GM18508 (cell line): ENCODE measurements around the gene ZNF207.
"Not testable (repeated sequence)": the region's sequence is repeated elsewhere in the genome, so short reads cannot be mapped to it uniquely, and the experiment has no call there.

Experiments
- ATAC-seq: cut with Tn5 transposase; IDR thresholded peaks from one replicate; pipeline ENCODE4 v1.9.1; 2021; ENCODE audit warnings: moderate number of reproducible peaks; ENCODE audit not compliant: insufficient read depth, unreplicated experiment

Gene ZNF207

DNA sequence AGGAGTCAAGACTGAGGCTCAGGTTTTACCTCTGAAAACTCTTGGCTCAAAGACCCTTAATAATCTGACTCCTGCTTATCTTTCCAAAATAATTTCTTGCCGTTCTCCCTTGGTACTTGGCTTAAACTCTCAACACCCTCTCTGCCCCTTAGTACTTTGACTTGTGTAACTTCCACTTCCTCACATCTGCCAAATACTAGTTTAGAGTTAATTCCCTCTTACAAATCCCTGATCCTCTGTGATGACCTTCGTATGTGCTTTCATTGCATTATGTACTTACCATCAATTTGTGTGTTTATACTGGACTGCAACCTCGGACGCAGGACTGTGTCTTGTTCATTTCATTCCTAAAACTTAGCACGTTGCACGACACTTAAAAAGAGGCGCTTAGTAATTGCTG, 35.2 kb downstream of the ZNF207 start:
- no peak for ATAC-seq

DNA sequence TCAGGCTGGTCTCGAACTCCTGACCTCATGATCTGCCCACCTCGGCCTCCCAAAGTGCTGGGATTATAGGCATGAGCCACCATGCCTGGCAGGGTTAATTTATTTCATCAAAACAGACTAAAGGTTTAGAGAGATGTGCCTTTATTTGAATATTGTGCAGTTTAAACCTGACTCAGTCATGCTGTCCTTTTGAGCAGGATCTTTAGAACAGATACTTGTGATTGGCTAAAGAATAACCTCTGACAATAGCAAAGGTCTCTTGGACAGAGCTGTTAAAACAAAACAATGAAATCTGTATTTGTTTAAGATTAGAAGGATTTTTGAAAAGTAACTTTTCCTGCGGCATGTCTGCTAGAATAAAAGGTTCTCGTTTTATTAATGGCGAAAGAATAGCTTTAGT, 36.0 kb downstream of the ZNF207 start:
- no peak for ATAC-seq

DNA sequence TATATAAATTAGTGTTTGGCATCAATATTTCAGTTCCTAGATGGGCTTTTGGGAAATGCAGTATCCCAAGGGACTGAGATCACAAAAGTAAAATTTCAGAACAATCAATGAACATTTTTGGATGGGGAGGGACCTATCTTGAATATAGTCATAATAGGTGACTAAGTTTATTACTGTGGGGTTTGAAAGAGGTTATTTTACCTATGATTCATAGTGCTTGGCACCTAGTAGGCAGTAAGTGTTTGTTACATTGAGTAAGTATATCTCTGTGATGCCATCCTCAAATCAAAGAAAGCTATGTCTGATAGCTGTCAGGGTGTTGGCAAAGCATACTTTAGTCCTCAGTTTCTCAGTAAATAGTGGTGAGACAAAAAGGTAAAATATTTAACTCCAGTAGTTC, 36.9 kb downstream of the ZNF207 start:
- no peak for ATAC-seq

DNA sequence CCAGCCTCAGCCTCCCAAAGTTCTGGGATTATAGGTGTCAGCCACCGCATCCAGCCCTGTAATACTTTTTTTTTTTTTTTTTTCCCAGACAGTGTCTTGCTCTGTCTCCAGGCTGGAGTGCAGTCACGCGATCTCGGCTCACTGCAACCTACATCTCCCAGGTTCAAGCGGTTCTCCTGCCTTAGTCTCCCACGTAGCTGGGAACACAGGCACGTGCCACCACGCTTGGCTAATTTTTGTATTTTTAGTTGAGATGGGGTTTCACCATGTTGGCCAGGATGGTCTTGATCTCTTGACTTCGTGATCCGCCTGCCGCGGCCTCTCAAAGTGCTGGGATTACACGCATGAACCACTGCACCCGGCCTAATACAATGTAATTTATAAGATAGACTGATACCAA, 38.2 kb downstream of the ZNF207 start:
- ATAC-seq: not testable (repeated sequence)

DNA sequence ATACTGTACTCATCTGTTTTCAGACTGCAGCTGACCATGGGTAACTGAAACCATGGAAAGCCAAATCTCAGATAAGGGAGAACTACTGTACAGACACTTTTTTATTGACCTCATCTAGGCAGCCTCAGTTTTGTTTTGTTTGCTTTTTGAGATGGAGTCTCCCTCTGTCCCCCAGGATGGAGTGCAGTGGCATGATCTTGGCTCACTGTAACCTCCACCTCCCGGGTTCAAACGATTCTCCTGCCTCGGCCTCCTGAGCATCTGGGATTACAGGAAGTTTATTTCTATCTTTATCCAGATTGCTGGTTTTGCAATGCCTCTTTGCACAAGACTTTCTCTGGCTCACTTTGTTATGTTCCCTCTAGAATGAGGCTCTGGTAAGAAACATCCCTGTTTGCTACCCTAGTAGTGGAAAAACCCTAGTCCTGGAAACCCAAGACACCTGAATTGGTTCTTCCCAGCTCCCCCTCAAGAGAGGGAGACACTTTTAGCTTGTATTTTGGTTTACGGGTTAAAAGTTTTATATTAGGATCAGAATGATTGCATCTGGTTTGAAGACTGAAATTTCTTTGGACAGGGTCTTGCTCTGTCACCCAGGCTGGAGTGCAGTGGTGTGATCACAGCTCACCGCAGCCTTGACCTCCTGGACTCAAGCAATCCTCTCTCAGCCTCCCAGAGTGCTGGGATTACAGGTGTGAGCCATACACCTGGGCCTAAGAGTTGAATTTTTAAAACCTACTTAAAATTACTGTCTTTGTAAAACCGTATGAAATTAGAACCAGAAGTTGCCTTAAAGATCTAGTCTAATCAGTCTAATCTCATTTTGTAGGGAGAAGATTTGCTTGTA, 38.9 kb downstream of the ZNF207 start:
- ATAC-seq: no peak

DNA sequence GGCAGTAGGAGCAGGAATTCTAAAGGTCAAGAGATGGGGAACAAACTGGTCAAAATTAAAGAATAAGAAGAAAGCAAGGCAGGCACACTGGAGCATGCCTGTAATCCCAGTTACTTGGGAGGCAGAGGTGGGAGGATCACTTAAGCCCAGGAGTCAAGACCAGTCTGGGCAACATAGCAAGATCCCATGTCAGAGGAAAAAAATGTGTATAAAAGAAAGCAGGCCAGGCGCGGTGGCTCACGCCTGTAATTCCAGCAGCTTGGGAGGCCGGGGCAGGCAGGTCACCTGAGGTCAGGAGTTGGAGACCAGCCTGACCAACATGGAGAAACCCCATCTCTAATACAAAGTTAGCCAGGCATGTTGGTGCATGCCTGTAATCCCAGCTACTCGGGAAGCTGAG, 43.9 kb downstream of the ZNF207 start:
- no peak for ATAC-seq

DNA sequence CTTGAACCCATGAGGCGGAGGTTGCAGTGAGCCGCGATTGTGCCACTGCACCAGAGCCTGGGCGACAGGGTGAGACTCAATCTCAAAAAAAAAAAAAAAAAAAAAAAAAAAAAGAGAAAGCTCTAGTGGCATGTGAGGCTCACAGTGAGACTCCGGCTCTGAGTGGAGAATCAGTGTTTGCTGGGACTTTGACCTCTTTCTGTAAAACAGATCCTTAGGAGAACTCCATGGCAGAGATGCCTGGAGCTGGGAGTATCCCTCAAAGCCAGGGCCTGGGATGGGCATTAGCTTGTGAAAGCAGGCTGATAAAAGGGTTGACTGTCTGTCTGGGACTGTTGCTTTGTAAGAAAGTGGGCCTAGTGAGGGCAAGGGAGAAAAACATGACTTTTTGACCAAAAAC, 46.4 kb downstream of the ZNF207 start:
- ATAC-seq: no peak

DNA sequence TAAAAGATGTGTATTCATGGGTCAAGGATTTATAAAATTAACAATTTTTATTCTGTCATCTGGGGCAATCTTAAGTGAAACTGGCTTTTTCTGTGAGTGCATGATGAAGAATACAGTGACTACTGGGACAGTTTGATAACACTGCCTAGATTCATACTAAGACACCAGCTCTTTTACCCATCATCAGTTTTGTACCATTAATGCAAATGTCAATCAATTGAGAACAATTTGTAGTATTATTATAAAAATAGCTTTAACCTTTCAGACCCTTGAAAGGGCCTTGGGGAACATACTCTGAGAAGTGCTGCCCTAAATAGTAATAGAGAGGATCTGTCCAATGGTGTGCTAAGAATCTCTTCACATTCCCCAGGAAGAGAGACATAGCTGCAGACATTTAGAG, 49.0 kb downstream of the ZNF207 start:
- ATAC-seq: no peak

DNA sequence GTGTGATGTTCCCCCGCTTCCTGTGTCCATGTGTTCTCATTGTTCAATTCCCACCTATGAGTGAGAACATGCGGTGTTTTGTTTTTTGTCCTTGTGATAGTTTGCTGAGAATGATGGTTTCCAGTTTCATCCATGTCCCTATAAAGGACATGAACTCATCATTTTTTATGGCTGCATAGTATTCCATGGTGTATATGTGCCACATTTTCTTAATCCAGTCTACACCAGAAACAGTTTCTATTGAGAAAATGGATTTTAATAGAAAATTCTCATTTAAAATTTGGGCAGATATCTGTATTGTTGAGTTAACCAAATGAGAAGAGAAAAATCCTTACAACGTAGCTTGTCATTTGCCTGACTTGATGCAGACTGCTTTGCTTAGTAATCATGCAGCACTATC, 60.1 kb downstream of the ZNF207 start:
- not testable (repeated sequence) for ATAC-seq

DNA sequence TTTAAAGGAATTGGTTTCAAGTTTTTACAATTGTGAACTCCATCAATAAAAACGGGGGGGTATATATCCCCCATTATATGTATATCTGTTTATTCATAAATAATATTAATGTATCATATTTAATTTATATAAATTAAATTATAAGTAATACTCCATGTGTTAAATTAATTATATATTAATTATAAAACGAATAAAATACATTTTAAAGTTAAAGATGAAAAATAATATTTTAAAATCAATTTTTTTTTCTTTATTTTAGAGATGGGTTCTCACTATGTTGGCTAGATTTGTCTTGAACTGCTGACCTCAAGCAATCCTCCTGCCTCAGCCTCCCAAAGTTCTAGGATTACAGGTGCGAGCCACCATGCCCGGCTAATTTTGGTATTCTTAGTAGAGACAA, 76.9 kb downstream of the ZNF207 start:
- no peak for ATAC-seq

DNA sequence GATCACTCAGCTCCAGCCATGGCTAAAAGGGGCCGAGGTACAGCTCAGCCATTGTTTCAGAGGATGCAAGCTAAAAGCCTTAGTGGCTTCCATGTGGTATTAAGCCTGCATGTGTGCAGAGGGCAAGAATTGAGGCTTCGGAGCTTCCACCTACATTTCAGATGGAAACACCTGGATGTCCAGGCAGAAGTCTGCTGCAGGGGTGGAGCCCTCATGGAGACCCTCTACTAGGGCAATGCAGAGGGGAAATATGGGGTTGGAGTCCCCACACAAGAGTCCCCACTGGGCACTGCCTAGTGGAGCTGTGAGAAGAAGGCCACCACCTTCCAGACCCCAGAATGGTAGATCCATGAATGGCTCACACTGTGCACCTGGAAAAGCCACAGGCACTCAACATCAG, 79.6 kb downstream of the ZNF207 start:
- ATAC-seq: no peak
